Fibroblast of skin of right biceps (primary cell): Measurements from ENCODE around the gene ARIH1.
"Not testable (repeated sequence)": the region's sequence is repeated elsewhere in the genome, so short reads cannot be mapped to it uniquely, and the experiment has no call there.

ENCODE experiments used
- DNase-seq: peaks from one replicate; pipeline ENCODE4 v3.0.0-alpha.2; 2013

Gene ARIH1

DNA sequence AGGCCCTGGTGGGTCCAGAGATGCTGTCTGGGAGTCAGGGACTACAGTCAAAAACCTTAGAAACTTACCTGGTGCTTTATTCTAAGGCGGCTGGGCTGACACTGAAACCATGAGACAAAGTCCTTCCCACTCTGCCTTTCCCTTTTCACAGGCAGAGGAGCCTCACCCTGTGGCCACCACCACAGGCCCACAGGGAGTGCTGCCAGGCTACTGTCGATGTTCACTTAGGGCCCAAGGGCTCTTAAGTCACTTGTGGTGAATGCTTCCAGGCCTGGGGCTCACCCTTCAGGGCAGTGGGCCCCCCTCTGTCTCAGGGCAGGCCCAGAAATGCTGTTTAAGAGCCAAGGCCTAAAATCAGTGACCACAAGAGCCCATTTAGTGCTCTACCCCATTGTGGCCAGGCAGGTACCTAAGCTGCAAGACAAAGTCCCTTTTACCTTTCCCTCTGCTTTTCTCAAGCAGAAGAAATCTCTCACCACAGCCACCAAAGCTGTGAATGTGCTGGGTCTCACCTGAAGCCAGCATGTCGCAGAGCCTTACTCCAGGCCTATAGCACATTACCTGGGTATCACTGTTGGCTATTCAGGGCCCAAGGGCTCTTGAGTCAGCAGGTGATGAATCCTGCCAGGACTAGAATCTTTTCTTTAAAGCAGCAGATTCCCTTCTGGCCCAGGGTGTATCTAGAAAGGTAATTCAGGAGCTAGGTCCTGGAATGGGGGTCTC lies 140.8 kb downstream of the ARIH1 start:
- DNase-seq, result no peak

DNA sequence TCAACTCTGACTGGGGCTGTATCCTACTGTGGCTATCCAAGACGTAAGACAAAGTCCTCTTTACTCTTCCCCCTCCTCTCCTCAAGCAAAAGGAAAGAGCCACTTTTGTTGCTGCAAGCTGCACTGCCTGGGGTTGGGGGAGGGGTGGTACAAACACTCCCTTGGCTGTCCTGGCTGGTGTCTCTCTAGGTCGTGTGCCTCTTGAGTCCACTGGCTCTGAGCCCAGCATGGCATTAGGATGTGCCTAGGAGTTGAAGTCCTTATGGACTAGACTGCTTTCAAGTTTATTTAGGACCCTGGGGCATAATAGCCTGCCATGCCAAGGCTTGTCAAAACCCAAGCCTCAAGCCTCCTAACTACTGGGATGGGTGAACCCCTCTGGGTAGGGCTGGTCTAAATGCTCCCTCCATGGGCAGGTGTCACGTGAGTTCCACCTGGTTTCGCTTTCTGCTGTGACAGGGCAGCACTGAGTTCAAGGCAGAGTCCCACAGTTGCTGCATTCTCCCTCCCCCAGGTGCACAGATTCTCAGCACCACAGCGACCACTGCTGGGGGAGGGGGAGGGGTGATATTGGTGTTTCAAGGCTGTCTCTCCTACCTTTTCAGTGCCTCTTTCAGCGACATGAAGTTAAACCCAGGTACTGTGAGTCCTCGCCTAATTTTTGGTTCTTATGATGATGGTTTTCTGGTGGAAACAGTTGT lies 141.6 kb downstream of the ARIH1 start:
- DNase-seq, result not testable (repeated sequence)

DNA sequence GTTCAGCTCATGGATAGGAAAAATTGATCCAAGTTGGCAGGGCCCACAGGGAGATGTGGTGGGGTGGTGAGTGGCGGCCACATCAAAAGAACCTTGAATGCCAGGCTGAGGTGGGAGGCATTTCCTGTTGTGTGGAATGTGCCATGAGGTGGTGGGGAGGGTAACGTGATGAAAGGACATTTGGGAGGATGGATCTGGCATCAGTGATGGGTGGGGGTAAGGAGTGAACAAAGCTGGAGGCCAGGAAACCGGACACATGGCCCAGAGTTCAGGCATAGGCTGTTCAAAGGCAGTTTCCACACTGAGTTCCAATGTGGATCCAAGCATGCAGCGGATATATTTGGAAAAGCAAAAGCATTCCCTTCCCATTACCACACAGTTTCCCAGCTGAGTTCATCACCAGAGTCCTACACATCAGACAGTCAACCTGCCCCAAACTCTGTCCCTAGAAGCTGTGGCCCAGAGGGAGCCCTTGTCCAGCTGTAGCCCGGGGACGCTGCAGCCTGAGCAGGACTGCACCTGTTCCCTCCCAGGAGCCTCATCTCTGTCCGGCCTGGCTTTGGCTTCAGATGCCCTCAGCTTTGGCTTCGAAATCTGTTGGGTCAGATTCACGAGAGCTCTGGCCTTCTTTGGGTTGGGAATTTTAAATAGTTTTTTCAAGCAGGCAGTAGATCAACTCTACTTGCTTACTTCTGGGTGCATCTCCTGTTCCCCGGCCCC lies 142.5 kb downstream of the ARIH1 start:
- DNase-seq, result no peak

DNA sequence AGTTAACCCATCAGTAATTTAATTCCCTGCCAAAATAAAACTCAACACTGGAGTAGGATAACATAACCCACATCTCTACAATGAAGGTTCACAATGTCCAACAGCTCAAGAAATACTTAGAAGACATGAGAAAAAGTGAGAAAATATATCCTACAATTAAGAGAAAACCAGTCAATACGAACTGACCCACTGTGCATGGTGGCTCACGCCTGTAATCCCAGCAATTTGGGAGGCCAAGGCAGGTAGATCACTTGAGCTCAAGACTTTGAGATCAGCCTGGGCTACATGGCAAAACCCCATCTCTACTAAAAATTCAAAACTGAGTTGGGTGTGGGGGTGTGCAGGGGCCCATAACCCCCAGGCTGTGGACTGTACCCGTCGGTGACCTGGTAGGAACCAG lies 149.7 kb downstream of the ARIH1 start:
- DNase-seq, result not testable (repeated sequence)

DNA sequence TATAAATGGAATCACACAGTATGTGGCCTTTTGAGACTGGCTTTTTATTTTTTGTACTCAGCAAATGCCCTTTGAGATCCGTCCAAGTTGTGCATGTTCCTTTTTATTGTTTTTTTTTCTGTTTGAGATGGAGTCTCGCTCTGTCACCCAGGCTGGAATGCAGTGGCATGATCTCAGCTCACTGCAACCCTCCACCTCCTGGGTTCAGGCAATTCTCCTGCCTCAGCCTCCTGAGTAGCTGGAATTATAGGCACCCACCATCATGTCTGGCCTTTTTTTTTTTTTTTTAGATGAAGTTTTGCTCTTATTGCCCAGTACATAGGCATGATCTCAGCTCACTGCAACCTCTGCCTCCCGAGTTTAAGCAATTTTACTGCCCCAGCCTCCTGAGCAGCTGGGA lies 152.0 kb downstream of the ARIH1 start:
- DNase-seq, result not testable (repeated sequence)

DNA sequence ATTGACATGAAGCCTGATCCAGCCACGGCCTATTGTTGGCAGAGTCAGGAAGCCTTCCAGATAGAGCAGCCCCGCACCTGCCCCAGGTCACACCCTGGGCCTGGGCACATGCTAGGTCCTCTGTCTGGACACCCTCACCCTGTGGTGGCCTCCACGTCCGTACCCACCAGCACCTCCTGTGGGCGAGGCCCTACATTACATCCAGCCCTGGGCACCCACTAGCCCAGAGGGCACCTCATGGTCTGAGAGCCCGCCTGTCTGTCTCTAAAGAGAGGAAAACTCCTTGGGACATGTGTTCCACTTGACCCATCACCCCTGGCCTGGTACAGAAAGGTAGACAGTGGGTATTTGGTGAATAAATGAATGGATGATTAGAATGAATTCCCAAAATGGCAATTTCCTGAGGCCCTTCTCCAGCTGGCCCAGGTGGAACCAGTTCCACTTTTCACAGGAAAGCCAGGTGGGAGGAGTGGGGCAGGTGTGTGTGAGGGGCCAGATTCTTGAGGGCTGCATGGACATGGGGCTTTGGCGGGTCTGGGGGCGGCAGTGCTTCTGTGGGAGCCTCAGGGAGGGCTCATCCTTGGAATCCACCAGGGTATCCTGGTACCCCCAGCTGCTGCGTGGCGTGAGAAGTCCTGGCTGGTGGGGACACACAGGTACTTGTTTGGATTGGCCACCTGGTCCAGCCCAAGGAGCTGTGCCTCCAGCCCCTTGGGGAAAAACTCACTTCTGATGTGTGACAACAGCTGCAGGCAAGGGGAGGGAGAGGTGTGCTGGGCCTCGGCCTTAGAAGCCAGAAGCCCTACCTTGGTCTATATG lies 154.3 kb downstream of the ARIH1 start:
- DNase-seq, result not testable (repeated sequence)

DNA sequence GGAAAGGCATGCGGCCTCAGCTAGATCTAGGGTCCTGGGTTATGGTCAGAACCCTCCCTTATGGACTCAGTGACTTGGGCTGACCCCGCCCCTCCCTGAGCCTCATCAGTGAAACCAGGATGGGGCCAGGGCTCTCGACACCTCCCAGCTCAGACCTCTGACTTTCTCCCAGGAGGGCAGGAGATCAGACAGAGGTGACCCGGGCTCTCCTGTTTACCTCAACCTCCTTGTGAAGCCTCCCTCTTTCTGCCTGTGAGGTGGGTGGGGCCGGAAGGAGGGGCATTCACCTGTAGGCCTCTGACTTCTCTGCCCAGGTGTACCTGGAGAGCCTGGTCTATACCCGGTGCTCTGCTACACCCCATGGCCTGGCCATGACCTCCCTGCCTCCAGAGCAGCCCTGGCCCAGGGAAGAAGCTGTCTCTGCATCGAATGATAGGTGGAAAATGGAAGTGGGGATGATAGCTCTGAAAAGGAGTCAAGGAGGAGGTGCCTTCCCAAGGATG lies 155.0 kb downstream of the ARIH1 start:
- not testable (repeated sequence) for DNase-seq

DNA sequence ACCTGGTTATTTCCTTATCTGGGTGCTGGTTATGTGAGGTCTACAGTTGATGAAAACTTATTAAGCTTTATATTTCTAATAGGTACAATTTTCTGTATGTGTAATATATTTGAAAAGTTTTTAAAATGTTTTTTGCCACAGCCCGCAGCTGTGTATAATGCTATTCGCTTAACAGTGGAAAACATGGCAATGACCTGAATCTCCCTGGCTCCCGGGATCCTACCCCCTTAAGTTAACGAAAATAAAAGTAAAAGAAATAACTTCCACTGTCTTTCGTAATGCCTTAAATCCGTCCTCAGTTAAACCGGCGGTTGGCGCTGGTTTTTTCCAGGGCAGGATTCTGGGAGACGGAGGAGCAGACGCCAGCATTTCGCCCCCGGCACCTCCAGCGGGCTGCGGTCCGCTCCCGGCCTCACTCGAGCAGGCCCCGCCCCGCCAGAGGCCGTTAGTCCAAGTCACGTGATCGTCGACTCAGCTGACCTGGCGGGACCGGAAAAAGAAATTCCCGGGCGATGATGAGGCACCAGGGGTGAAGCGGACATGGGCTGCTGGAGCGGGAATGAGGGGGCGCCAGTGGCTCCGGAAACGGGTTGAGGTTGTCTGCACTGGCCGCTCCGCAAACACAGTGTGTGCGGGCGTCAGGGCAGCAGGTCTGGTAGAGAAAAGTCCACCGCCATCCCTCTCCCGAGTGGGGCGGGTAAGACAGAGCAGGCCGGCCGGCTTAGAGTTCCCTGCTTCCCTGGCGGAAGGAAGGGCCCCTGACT lies 162.6 kb downstream of the ARIH1 start:
- DNase-seq, result peak; percentile 86

DNA sequence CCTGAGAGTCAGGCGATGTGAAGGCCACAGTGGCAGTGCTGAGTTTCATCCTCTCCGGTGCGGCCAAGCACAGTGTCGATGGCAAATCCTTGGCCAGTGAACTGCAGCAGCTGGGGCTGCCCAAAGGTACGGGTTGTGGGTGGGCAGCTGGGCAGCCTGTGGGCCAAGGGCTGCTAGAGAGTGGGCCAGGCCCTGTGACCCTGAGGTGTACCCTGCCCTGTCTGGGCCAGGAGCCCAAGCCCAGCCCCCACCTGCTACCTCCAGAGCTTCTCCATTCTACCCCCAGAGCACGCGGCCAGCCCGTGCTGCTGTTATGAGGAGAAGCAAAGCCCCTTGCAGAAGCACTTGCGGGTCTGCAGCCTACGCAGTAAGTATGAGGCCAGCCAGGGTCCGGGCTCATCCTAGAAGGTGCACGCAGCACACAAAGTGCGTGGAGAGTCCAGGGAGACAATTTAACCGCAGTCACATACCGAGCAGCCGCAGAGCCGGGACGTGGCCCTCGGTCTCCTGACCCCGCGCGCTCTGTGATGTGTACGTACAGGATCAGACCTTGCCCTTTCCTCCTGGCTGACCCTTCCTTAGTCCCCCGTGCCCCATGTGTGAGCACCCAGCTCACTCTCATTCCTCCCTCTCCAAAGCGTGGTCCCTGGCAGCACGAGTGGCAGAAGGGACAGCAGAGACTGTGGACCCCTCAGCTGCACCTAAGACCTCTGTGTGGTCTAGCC lies 165.8 kb downstream of the ARIH1 start:
- not testable (repeated sequence) for DNase-seq

DNA sequence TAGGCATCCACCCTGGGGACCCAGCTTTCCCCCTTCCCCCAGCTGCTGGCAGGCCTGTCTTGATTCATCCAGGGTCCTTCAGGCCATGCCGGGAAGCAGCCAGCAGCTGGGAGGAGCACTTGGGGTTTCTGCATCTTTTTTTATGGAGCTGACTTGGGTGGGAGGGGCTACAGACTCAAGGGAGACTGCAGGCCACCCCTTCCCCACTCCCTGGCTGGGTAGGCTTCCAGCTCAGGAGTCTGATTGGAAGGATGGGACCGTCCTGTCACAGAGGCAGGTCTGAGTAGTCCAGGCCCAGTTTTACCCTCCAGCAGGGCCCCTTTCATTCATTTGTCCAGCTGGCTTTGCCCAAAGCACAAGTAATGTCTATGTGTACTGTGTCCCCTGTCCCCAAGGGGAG lies 168.1 kb downstream of the ARIH1 start:
- not testable (repeated sequence) for DNase-seq

DNA sequence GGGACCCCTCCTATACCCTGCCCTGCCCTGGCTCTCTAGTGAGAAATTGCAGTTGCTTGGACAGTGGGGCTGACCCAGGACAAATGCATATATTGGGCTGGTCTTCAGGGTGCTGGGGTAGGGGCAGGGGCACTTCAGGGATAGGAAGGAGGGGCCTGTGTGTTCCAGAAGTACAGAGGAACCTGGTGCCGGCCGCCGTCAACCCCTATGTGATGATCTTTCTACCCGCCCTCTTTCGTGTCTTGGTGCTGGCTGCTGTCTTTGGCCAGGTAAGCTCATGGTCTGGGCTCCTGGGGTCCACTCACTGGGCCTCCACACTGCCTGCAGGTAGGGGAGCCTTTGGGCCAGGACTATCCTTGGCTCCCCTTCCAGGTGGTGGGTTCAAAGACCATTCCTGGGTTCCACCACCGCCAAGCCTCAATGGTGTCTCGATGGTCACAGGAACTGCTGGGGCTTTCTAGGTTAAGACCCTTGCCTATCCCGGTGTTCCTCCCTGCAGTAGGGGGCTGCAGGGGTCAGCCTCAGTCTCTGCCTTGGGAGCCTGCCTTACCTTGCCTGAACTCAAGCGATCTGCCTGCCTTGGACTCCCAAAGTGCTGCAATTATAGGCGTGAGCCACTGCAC lies 174.6 kb downstream of the ARIH1 start:
- not testable (repeated sequence) for DNase-seq
